Adipose tissue (tissue), 3 donors: ENCODE results near the gene TMPRSS6. TPM values are rescaled to one million over a fixed set of nuclear protein-coding genes. Genes with fewer than 3 reads are reported as not detected.

ENCODE experiments used
- H3K27ac ChIP-seq: one replicate; pipeline ENCODE4 v1.5.1; 2013; ENCODE audit warnings: low read depth, low read length
- WGBS, 3 donors: extraction: QIAGEN DNeasy Blood & Tissue Kit; methylation state at CpG; one replicate each; pipeline ENCODE4 v1.1.7; 2013; 5-methylcytosine and 5-hydroxymethylcytosine counted together
- polyA plus RNA-seq, 3 donors: library from polyadenylated mRNA; stranded (reverse); fragments of 200-250 nt; gene quantifications; one replicate each; pipeline ENCODE4 v1.2.3, GENCODE V29; 2013
- donor health status: healthy with polysubstance abuse.
- donor health status: Bipolar disorder and iron deficiency.
- donor health status: healthy.

Gene TMPRSS6
- polyA plus RNA-seq, 3 donors = 0.07 to 0.30 TPM; not detected in 1

DNA sequence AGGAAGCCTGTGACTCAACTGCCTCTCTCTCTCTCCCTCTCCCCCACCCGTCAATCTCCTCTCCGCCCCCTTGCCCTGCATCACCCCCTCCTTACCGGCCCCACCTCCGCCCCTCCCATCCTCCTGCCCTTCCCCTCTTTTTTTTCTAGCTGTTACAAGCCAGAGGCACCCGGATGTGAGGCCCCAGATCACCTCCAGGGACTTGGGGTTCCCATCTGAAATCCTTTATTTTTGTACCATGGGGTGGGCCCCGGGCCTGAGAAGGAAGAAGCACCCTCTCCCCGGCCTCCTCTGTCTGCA lies 47.2 kb downstream of the TMPRSS6 start:
- no peak overlapping the region for H3K27ac ChIP-seq
- 68 to 79% (median 70%) methylated on average over 7 of the region's 7 CpGs for WGBS, 3 donors

- WGBS, 3 donors = 75 to 88% (median 87%) methylated on average over 10 of the region's 10 CpGs
- no peak overlapping the region for H3K27ac ChIP-seq
These were observed 47.7 kb downstream of the TMPRSS6 start for GRCh38 chr22:37061611-37062375.

- 82 to 85% (median 84%) methylated on average over 27 to 28 of the region's 28 CpGs for WGBS, 3 donors
These were observed 48.5 kb downstream of the TMPRSS6 start for GRCh38 chr22:37060801-37061610.

GRCh38 chr22:37059876-37060449 lies 49.5 kb downstream of the TMPRSS6 start:
- WGBS, 3 donors = 84 to 91% (median 86%) methylated on average over 9 of the region's 9 CpGs

More at GRCh38 chr22:37060801-37061610, 48.5 kb downstream of the TMPRSS6 start:
- no peak overlapping the region for H3K27ac ChIP-seq

DNA sequence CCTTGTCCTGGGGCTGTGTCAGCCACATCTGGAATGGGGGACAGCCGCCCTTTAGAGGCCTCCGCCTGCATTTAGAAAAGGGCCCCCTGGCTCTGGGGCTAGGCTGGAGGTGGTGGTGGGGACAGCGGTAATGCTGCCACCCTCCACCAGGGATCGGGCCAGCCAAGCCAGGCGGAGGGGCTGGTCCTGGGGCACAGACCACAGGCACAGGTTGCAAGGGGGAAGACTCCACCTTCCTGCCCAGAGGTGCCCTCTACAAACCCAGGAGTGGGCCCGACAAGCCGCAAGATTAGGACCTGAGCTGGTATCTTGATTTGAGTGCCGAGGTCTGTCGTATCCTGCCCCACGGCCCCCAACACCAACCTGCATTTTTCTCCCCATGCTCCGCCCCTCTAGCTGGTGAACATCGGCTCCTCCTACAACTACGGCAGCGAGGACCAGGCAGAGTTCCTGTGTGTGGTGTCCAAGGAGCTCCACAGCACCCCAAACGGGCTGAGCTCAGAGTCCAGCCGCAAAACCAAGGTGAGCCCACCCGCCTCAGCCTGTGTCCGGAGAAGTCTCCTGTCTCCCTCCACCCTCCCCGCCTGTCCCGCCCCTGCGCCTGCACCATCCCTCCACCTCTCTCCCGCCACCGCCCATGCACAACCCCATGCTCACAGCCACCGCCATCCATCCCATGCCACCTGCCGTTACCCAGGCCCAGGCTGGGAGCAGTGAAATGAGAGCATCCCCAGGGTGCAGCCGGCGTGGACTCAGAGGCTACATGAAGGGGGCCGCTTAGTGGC lies 50.4 kb downstream of the TMPRSS6 start:
- no peak overlapping the region for H3K27ac ChIP-seq
- WGBS, 3 donors = 94 to 96% (median 95%) methylated on average over 28 of the region's 28 CpGs

More at GRCh38 chr22:37059876-37060449, 49.5 kb downstream of the TMPRSS6 start:
- H3K27ac ChIP-seq = no peak overlapping the region

GRCh38 chr22:37057796-37058510 lies 51.6 kb downstream of the TMPRSS6 start:
- no peak overlapping the region for H3K27ac ChIP-seq
- WGBS, 3 donors = 85 to 92% (median 91%) methylated on average over 12 of the region's 12 CpGs

- no peak overlapping the region for H3K27ac ChIP-seq
- WGBS, 3 donors = 86 to 90% (median 87%) methylated on average over 9 of the region's 9 CpGs
These were observed 52.3 kb downstream of the TMPRSS6 start for GRCh38 chr22:37057226-37057625.

DNA sequence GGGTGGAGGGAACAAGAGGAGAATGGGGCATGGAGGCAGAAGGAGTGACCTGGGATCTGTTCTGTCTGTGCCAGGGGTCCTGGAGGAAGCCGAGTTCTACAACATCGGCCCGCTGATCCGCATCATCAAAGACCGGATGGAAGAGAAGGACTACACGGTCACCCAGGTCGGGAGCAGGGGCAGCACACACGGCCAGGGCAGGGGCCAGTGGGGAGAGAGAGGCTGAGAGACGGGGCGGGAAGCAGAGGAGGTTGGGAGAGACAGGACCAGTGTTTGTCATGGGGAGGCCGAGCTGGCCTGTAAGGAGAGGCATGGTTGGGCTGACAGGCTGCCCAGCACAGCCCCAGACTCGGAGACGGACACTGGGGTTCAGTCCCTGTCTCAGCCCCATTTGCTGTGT lies 53.3 kb downstream of the TMPRSS6 start:
- 92 to 98% (median 93%) methylated on average over 13 of the region's 13 CpGs for WGBS, 3 donors

GRCh38 chr22:37054600-37055365 lies 54.7 kb downstream of the TMPRSS6 start:
- 79 to 95% (median 94%) methylated on average over 20 of the region's 20 CpGs for WGBS, 3 donors
- H3K27ac ChIP-seq = no peak overlapping the region

More for the DNA sequence above, 53.3 kb downstream of the TMPRSS6 start:
- no peak overlapping the region for H3K27ac ChIP-seq

GRCh38 chr22:37054056-37054395 lies 55.5 kb downstream of the TMPRSS6 start:
- no peak overlapping the region for H3K27ac ChIP-seq
- 46 to 90% (median 83%) methylated on average over 8 of the region's 8 CpGs for WGBS, 3 donors

GRCh38 chr22:37053310-37054055 lies 56.0 kb downstream of the TMPRSS6 start:
- no peak overlapping the region for H3K27ac ChIP-seq
- 77 to 86% (median 84%) methylated on average over 16 of the region's 16 CpGs for WGBS, 3 donors

GRCh38 chr22:37052386-37053309 lies 56.9 kb downstream of the TMPRSS6 start:
- 80 to 84% (median 81%) methylated on average over 24 to 25 of the region's 25 CpGs for WGBS, 3 donors
- no peak overlapping the region for H3K27ac ChIP-seq

DNA sequence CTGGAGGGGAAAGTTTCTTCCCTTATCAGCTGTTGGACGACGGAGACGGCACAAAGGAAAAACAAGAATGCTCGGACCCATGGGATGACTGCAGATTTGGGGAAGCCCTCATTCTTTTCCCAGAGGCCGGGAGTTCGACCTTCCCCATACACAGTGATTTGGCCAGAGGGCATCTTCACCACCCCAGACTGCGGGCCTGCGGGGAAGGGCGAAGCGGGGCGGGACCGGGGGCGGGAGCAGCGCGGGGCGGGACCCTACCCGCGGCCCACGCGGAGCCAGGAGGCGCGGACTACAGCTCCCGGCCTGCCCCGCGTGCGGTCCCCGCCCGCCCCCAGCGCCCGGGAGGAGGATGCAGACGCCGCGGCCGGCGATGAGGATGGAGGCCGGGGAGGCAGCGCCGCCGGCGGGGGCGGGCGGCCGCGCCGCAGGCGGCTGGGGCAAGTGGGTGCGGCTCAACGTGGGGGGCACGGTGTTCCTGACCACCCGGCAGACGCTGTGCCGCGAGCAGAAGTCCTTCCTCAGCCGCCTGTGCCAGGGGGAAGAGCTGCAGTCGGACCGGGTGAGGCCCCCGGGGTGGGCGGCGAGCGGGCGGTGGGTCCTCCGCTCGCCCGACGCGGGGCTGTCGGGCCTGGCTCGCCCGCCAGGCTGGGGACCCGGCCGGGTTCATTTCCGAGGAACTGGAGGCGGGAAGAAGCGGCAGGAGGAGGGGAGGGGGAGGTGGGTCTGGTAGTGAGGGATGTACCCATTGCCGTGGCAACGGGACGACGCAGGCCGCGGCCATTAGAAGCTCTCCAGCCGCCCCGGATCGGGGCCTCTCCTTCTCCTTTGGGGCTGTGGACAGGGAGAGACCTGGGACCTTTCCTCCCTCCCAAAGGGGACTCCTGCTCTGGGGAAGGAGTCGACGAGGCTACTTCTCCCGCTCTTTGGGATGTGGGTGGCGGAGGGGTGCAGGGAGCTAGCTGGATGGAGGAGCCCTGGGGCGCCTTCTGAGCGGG lies 57.8 kb downstream of the TMPRSS6 start, which contains the start of gene KCTD17:
Gene KCTD17, plus strand, starts transcription at position 352 of the 995 bp plus-strand sequence. Its CDS starts 19 bp downstream, at position 371.
- 3 to 5% (median 4%) methylated on average over 60 to 89 of the region's 89 CpGs for WGBS, 3 donors
- no peak within 1 kb of the TSS for H3K27ac ChIP-seq

- WGBS, 3 donors = 66 to 78% (median 71%) methylated on average over 6 of the region's 6 CpGs
- no peak overlapping the region for H3K27ac ChIP-seq
These were observed 58.6 kb downstream of the TMPRSS6 start for GRCh38 chr22:37050913-37051312.
